Subcutaneous adipose tissue (tissue), 4 donors: Measurements from ENCODE around the gene RGS9. TPM values are rescaled to one million over a fixed set of nuclear protein-coding genes. Genes with fewer than 3 reads are reported as not detected.

ENCODE experiments used
- CTCF ChIP-seq: fragments of 450-650 bp; IDR thresholded peaks from one replicate; pipeline ENCODE4 v1.5.1; 2016; ENCODE audit warnings: low read depth, mild to moderate bottlenecking, control low read depth, antibody characterized with exemption, moderate library complexity
- total RNA-seq, 4 donors: library from RNA; depleted of rRNA; stranded (reverse); fragments of >200 nt; gene quantifications; one replicate each; pipeline ENCODE4 v1.1.0, GENCODE V29; 2016

The RGS9 gene
- total RNA-seq, 4 donors from 2014 or later = 1.5 to 7.5 (median 3.3) TPM

GRCh38 chr17:65228734-65229620 is 91.8 kb downstream of the RGS9 start:
- TF ChIP-seq CTCF = no peak

GRCh38 chr17:65229621-65229995 is 92.4 kb downstream of the RGS9 start:
- TF ChIP-seq CTCF = no peak

DNA sequence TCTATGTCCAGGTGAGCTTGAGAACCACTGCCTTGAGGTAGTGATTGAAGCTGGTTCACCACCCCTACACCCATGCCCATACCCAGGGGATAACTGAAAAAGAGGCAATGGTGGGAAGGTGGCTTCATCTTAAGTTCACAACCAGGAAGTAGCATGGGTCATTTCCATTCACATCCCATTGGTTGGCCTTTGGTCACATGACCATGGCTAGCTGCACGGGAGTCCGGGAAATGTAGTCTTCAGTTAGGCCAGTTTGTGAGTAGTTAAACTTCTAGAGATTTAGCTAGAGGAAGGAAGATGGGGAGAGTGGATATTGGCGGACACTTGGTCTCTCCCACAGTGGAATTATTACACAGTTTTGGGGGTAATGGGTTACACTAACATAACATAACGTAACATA is 92.9 kb downstream of the RGS9 start:
- no peak for TF ChIP-seq CTCF

- TF ChIP-seq CTCF = no peak
These were observed 93.9 kb downstream of the RGS9 start for GRCh38 chr17:65231086-65231485.

DNA sequence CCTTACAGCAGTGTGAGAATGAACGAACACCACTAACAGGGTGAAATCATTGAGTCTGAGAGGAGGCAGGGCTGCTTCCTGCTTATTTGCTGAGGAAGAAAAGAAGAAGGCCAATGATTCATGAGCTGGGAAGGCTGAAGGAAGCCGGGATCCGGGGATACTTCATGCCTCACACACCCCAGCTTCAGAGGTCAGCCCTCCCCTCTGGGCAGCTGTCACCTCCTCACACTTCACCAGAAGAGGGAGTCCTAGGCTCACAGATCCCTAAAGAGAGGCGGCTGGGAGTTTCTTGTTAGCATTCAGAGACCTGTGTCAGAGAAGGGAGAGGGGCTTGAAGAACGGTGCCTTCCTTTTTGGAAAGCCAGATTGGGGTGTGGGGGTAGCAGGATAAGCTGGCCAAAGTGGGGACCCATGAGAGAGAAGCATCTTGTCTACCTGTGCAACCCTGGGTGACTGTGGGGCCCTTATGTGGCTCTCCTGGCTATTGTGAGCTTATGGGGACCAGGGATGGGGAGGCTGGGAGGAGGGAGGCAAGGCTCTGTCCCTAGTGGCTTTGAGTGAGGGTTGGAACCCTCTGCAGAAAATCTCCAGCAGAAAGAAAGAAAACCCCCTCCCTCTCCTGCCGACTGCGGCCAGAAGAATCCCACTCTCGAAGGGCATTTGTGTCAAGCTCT is 94.6 kb downstream of the RGS9 start:
- TF ChIP-seq CTCF = no peak

DNA sequence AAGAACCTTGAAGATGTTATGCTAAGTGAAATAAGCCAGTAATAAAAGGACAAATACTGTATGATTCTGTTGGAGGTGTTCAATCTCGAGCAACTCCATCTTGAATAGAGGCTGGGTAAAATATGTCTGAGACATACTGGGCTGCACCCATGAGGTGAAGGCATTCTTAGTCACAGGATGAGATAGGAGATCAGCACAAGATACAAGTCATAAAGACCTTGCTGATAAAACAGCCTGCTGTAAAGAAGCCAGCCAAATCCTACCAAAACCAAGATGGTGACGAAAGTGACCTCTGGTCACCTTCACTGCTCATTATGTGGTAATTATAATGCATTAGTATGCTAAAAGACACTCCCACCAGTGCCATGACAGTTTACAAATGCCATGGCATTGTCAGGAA is 98.1 kb downstream of the RGS9 start:
- TF ChIP-seq CTCF = no peak

DNA sequence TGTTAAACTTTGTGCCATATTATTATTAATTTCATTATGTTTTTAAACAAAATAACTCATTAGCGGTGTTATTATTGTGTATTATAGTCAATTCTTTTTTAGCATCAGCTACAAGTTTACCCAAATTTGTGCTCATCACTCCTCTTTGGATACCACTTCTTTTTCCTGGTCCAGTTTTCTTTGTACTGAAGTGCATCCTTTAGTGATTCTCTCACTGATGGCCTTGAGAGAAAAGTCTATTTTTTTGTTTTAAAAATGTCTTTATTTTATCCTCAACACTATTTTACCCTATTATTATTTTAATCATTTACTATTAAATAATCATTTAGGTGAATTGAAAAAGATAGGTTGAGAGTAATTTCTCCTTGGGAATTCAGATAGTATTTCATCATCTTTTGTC is 99.2 kb downstream of the RGS9 start:
- no peak for TF ChIP-seq CTCF
